ENCODE measurements around the gene TECTA.

DNA sequence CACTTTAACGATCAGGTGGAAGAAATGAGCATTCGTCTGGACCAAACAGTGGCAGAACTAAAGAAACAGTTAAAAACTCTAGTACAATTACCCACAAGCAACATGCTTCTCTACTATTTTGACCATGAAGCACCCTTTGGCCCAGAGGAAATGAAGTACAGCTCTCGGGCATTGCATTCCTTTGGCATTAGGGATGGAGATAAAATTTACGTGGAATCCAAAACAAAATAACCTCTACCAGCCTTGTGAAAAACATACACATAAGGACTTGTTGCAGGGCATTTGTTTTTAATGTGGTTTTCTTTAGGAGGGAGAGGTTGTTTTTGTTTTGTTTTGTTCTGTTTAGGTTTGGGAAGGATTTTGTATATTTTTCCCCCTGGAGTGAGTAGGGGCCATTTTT, 14.2 kb upstream of the TECTA start:
- TF ChIP-seq, protein P1, sequence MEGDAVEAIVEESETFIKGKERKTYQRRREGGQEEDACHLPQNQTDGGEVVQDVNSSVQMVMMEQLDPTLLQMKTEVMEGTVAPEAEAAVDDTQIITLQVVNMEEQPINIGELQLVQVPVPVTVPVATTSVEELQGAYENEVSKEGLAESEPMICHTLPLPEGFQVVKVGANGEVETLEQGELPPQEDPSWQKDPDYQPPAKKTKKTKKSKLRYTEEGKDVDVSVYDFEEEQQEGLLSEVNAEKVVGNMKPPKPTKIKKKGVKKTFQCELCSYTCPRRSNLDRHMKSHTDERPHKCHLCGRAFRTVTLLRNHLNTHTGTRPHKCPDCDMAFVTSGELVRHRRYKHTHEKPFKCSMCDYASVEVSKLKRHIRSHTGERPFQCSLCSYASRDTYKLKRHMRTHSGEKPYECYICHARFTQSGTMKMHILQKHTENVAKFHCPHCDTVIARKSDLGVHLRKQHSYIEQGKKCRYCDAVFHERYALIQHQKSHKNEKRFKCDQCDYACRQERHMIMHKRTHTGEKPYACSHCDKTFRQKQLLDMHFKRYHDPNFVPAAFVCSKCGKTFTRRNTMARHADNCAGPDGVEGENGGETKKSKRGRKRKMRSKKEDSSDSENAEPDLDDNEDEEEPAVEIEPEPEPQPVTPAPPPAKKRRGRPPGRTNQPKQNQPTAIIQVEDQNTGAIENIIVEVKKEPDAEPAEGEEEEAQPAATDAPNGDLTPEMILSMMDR (IDR thresholded peaks at IDR 0.05): no peak
- no peak for TF ChIP-seq RCOR1 (IDR thresholded peaks at IDR 0.05; ENCODE audit: low read length)
- no peak for TF ChIP-seq EP300 (IDR thresholded peaks at IDR 0.05; ENCODE audit: borderline replicate concordance in 1 of 2, low read depth in 1 of 2, low read length in 1 of 2)
- TF ChIP-seq POLR2AphosphoS5 (IDR thresholded peaks at IDR 0.05; ENCODE audit: low read depth, low read length): no peak
- TF ChIP-seq, protein P2, sequence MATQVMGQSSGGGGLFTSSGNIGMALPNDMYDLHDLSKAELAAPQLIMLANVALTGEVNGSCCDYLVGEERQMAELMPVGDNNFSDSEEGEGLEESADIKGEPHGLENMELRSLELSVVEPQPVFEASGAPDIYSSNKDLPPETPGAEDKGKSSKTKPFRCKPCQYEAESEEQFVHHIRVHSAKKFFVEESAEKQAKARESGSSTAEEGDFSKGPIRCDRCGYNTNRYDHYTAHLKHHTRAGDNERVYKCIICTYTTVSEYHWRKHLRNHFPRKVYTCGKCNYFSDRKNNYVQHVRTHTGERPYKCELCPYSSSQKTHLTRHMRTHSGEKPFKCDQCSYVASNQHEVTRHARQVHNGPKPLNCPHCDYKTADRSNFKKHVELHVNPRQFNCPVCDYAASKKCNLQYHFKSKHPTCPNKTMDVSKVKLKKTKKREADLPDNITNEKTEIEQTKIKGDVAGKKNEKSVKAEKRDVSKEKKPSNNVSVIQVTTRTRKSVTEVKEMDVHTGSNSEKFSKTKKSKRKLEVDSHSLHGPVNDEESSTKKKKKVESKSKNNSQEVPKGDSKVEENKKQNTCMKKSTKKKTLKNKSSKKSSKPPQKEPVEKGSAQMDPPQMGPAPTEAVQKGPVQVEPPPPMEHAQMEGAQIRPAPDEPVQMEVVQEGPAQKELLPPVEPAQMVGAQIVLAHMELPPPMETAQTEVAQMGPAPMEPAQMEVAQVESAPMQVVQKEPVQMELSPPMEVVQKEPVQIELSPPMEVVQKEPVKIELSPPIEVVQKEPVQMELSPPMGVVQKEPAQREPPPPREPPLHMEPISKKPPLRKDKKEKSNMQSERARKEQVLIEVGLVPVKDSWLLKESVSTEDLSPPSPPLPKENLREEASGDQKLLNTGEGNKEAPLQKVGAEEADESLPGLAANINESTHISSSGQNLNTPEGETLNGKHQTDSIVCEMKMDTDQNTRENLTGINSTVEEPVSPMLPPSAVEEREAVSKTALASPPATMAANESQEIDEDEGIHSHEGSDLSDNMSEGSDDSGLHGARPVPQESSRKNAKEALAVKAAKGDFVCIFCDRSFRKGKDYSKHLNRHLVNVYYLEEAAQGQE (IDR thresholded peaks at IDR 0.05; ENCODE audit: low read depth, low read length): no peak
- TF ChIP-seq MEF2A (IDR thresholded peaks at IDR 0.05; ENCODE audit: borderline replicate concordance, low read depth): no peak
- no peak for TF ChIP-seq SIN3A (IDR thresholded peaks at IDR 0.05; ENCODE audit: borderline replicate concordance, low read depth, low read length)
- TF ChIP-seq RAD21 (IDR thresholded peaks at IDR 0.05; ENCODE audit: low read length): no peak
- TF ChIP-seq FOXM1 (IDR thresholded peaks at IDR 0.05; ENCODE audit: low read depth): no peak
- no peak for TF ChIP-seq CHD2 (IDR thresholded peaks at IDR 0.05; ENCODE audit: low read length, partially characterized antibody)
- TF ChIP-seq GABPA (IDR thresholded peaks at IDR 0.05; ENCODE audit: low read depth): no peak
- no peak for TF ChIP-seq YY1 (IDR thresholded peaks at IDR 0.05; ENCODE audit: low read depth)
- TF ChIP-seq TCF12 (IDR thresholded peaks at IDR 0.05): no peak
